GM21515 (cell line): ENCODE data around the gene RTL10.
"Not testable (repeated sequence)": the region's sequence is repeated elsewhere in the genome, so short reads cannot be mapped to it uniquely, and the experiment has no call there.

Experiments
- ATAC-seq: cut with Tn5 transposase; IDR thresholded peaks from one replicate; pipeline ENCODE4 v1.9.1; 2021; ENCODE audit not compliant: unreplicated experiment

Gene RTL10

DNA sequence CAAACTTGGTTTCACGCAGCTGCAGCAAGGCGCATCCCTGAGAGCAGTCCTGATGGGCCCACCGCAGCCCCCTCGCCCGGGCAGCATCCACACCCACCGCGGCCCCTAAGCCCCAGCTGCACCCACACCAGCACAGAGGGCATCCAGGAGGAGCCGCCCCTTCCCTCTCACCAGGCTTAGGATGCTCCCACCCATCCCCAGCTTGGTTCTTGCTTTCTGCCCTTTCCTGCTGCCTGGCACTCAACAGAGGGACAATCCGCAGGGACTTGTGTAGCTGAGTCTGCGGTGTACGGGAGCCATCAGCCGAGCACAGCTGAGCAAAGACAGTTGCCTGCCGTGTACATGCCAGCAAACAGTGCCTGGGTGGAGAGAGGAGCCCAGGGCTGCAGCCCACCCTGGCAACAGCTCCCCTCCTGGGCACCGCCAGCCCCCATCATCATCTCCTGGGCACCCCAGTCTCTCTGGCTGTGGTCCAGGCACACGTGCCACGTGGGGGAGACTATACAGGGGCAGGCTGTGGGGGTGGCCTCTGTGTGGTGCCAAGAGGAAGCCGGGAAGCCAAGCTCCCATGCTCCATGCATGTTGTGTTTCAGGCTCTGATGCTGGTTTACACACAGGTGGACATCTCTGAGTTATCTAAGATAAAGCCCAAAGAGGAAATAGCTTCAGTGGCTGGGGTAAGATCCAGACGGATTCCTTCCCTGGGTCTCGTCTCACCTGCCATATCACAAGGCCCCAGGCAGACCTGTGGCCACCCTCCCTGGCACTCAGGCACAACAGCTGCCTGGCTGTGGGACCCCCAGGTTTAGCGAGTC is 36.0 kb upstream of the RTL10 start:
- ATAC-seq: no peak

DNA sequence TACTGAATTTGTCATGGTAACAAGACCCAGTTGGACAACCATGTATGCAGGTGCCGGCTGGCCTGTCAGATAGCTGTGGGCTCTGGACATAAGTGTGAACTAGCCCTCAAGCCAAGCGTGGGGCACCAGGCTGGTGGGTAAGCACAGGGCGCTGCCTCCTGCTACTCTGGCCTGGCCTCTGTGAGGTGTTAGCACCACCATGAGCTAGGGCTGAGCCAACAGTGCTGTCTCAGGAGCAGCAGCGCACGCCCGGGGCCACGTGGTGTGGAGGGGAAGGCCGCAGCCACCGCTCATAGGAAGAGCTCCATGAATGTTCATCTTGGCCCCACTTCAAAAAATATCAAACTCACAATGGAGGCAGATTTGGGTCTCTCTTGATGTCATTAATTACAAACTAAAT is 35.3 kb upstream of the RTL10 start:
- no peak for ATAC-seq

DNA sequence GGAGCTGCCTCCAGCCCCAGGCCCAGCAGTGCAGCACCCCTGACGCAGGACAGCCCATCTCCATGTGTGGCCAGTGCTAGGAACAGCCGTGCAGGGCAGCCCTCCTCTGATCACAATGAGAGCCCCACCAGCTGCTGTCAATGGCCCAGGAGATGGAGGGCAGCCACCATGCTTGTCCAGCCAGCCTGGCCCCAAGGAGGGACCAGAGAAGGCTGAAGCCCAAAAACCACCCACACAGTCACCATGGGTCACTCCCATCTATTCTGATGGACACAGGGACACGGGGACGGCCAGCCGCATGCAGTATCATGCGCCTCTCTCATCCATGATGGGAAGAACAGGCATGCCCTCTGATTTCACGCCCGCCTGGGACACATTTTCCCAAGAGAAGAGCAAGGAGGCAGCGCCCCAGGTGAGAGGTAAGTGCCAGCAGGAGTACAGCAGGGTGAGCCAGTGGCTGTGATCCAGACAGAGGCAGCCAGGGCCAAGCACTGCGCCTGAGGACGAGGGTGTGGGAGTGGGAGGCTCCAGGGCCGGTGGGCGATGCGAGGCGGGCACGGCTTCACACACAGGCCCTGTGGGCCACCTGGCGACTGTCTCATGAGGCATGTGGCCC is 33.6 kb upstream of the RTL10 start:
- ATAC-seq: no peak

DNA sequence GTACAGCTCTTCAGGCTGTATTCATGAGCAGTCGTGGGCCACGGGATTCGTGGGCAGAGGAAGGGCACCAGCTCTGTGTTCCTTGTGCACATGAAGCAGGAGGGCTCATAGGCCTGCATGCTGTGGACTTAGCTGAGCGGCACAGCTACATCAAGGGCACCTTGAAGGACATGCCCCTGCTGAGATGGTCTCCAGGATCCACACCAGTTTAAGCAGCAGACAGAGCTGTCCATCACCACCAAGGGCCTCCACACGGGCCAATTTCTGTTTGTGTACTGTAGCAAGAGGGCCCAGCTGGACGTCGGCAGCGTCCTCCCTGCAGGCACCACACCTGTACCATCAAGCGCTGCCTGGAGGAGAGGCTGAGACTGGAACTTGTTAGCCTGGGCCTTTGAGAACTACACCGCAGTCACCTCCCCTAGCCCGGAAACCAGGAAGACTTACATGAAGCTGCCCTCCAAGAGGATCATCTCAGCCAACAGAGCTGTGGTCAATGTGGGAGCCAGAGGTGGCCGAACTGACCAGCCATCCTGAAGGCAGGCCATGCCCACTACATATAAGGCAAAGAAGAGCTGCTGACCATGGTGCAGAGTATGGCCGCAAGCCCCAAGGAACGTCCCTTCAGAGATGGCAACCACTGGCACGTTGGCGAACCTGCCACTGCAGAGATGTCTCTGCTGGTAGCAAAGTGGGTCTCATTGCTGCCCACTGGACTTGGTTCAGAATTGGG is 32.7 kb upstream of the RTL10 start:
- no peak for ATAC-seq

DNA sequence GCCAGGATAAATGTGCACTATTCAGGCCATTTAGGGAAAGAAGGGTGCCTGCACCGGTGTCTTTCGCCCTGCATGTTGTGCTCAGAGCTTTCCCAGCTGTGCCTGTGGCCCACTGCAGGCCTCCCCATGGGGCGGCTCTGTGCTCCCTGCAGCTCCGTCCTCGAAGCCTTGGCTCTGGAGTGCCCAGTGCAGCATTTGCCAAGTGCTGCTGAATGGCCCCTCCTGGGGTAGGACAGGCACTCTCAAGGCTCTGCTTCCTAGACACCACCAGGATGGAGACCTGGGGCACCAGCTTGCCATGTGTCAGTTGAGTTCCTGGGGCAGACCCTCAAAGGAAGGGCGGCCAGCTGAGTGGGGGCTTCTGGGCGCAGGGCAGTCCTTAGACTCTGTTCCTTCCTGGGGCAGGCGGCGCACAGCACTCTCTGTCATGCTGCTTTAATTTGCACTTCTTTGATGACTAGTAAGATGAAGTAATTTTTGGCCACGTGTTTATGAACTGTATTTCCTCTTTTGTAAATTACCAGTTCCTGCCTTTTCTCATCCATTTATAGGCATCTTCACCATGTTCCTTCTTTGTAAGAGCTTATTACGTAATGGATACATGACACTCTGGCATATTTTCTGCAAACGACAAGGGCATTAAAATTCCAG is 32.1 kb upstream of the RTL10 start:
- no peak for ATAC-seq

DNA sequence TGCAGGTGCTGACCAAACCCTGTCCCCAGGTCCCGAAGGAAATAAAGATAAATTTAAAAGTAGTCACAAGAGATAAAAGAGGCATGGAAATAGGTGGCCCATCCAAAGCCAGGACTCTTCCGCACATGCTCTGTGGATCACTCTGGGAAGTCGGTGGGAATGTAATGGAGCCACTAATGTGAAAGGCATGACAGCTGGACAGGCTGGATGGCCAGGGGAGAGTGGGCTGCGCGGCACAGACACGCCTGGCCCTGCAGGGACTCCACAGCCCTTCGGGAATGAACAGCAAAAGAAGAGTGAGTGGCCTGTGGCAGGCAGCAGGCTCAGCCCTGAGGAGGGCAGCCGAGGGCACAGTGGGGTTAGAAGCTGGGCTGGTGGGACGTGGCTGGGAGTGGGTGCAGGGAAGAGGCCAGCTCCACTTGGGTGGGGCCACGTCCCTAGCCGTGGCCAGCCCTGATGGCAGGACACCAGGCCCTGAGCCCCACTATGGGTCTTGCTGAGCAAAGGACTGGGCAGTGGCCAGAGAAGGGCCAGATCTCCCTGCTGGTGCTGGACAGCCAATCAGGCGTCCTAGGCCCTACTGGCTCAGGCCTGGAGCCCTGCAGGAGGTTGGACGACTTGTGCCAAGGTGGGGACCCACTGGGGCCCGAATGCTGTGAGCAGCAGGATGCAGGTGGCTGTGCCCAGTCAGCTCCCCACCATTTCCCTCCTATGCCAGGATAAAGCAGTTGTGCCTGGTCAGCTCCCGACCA is 31.3 kb upstream of the RTL10 start:
- ATAC-seq: no peak

DNA sequence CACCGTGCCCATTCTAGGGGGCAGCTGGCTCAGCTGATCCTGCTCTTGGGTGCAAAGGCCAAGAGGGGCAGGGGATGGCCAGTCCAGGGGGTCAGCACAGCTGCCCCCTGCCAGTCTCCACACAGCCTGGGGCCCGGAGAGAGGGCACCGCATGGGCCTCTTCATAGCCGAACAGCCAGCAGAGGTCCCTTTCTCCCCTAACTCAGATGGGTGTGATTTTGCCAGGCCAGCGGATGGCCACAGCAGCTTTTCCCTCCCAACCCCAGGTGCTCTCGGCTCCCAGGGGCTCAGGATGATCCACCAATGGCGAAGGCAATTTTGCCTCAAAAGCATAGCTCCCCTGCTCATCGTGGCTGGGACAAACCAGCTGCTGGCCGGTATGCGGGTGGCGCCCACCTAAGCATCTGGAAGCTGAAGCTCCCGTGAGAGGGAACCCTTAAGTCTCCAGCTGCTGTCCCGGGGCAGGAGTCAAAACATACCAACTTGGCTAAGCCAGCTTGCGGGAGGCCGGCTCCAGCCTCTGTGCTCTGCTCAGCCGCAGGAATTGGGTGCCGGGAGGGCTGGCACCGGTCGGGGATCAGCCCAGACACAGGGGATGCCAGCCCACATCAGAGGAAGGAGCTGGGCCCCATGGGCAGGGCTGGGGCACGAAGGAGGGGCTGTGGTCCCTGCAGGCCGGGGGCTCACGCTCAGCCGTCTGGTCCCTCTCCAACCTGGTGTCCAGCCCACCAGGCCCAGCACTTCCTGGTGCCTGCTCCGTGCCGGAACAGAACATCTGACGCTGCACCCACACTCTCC is 30.5 kb upstream of the RTL10 start:
- no peak for ATAC-seq

DNA sequence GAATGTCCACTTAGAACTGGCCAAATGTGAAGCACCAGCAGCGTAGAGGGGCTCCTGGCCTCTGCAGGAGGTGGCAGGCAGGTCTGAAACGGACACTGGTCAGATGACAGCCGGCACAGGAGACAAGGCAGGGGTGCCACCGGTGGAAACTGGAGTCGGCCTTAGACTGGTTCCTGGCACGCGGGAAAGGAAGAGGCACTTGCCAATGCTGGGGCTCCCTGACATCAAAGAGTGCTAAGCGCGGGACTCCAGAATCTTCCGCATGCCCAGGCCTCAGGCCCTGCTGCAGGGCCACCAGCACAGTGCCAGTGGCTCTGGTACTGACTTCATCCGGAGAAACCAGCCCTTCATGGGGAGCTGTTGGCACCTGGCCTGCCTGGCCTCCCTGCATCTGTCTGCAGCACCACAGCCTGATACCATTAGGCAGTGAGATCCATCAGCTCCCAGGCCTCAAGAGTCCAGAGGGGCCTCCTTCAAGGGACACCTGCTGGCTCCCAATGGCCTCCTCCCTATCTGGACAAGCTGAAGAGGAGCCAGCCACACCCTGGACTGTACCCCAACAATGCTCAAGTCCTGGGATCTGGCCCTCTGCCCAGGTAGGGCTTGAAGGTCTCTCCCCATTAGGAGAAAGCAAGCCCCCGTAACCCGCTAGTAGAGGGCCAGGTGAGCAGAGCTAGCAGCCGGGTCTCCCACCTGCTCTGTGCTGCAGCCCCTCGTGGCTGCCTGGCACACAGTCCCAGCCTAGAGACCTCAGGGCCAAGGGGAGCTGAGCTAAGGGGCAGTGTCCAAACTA is 29.7 kb upstream of the RTL10 start:
- ATAC-seq: no peak

DNA sequence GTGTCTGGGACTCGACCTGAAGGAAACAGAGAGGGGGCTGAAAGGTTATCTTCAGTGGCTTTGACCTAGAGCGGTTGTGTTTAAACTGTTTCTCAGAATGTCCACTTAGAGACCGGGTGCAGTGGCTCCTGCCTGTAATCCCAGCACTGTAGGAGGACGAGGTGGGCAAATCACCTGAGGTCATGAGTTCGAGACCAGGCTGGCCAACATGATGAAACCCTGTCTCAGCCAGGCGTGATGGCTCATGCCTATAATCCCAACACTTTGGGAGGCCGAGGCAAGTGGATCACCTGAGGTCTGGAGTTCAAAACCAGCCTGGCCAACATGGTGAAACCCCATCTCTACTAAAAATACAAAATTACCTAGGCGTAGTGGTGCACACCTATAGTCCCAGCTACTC is 28.8 kb upstream of the RTL10 start:
- not testable (repeated sequence) for ATAC-seq

DNA sequence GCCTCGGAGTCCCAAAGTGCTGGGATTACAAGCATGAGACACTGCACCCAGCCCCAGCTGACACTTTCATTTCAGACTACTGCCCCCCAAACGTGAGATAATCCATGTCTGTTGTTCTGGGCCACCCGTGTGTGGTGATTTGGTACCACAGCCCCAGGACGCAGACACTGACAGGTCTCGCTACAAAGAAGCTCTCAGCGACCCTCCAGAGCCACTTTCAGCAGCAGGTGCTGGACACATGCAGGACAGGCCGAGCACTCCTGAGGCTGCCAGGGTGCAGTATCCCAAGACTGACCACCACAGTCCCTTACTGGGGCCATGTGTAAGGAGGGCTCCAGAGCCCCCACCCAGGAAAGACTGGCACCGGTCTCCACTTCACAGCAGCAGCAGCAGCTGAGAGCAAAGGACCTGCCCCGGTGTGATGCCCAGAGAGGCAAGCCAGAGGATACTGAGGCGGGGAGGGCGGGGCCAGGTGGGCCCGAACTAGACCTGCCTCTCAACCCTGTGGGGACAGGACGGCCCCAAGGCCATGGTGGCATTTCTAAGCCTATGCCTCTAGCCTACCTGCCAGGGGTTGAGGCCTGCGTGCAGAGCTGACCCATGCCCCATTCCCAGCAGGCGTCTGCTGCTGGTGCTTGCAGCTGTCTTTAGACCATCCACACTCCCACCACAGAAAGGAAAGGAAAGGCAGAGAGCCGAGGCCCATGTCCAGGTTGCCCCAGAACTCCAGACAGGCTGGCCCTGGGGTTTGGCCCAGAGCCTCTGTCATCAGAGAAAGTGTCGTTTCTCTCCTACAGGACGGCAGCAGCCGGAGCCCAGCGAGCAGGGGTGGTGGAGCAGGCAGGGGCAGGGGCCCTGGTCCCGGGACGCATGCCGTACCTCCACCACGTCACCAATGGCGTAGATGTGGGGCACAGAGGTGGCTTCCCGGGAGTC is 28.0 kb upstream of the RTL10 start:
- ATAC-seq: no peak

DNA sequence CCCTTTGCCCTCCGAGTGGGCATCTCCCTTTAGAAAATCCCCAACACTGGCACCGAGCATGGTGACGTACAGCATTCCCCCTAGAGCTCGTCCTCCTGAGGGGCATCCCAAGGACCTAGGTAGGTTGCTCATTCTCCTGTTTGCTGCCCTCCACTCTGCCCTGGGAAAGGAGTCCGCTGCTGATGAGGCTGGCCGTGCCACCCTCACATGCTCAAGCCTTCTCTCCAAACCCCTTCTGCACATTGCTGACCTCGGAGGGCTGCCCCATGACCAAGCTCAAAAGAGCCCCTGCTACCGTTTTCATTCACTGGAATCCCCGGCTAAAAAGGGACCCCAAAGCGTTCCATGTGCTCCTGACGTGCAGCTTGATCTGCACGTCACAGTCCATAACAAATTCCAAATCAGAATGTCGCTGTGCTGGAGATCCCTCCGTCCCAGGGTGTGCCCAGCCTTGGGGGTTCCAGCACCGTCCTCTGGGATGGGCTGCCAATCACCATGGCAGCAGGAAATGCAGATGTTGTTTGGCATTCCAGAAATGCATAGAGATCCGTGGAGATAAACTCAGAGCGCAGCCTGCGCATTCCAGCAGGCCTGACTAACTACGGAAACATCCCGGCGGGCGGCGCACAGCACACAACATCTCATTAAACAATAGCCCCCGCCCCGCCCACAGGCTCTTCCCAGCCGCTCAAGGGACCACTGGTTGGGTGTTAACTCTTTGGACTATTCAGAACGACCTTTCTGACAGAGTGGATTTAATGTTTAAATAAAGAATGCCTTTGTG is 26.3 kb upstream of the RTL10 start:
- no peak for ATAC-seq

DNA sequence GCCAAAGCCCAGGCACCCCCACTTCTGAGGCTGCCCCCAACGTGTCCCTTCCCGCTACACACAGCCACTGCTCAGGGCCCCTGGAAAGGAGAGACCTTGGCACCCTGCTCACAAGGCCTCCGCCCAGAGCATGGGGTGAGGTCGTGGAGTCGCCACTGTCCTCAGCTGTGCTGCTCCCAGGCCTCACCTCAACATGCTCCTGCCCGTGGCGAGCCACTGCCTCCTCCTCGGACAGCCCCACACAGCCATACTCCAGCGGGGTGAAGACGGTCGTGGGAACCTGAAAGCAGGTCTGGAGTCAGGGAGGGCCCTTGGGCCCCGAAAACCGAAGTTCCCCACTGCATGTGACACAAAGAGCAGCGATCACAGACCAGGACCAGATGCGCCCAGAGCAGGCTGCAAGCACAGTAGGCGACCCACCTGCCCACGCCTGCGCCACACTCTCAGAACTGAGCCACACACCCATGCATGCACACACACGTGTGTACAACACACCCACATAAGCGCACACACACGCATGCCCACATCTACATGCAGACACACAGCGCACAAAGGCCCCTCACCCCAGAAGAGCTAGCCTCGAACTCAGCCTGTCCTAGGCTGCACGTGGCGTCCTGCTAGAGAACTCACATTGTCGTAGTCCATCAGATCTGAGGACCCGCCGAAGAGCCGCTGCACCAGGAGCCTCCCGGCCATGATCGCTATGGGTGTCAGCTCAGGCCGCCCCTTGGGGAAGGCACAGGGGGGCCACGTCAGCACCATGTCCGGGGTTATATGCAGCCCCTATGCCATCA is 25.5 kb upstream of the RTL10 start:
- ATAC-seq: no peak

DNA sequence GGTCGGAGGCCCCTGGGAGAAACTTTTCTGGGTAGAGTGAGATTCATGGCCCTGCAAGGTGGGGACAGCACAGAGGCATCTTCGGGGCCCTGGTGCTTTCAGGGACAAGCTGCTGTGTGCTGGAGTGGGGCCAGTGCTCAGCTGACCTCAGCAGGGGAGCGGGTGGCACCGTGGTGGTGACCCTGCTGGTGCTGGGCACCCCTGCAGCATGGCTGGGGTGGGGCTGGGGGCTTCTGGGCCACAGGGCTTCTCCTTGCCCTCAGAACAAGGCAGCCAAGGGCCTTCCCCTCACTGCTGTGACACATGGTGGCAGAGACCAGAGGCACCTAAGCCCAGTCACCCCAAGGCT is 24.9 kb upstream of the RTL10 start:
- ATAC-seq: no peak

DNA sequence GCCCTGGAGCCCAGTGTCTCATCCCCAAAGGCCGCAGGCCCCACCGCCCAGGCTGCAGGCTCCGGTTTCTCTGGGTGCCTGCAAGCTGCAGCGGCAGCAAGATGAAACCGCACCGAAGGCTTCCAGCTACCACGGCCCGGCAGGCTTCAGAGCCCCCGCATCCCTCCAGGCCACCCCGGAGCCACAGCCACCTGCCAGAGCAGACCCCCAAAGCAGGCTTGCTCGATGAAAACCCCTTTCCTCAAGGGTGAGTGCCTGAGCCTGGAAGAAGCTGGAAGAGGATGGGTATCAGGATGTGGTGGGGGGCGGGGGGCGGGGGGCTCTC is 24.5 kb upstream of the RTL10 start:
- ATAC-seq: no peak

DNA sequence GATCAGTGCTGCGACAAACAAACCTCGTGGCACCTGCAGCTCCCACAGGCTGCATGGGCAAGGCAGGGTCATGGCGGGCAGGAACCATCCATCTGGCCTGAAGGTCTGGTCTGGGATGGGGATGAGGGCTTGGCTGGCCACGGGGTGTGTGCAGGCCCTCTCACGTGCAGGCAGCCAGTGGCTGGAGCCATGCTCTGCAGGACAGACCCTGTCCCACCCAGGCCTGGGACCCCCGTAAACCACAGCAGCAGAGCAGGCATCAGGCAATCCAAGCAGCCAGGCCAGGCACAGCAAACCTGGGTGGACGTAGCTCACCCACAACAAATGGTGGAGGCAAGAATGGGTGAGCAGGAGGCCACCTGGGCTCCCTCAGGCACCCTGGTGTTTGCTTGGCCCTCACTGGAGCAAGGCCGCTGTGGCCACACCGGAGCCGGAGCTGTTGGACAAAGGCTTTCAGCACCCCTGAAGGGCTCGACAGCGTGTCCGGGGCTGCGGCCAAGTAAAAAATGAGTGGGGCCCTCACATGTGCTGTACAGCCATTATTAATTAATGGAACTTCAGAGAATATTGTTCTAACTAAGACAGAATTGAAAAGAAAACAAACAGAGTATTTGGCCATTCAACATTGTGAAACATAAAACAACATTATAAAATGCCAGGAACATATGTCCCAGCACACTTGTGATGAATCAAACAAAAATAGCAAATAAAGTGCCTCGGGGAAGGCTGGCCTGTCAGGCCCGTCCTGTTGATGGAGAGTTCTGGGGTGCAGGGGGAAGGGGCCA is 24.0 kb upstream of the RTL10 start:
- no peak for ATAC-seq
